HCT116 (cell line): Measurements from ENCODE around the gene DEGS1. TPM values are rescaled to one million over a fixed set of nuclear protein-coding genes. Genes with fewer than 3 reads are reported as not detected.

Experiments used
- ATAC-seq: fragments of 200-7000 bp; cut with Tn5 transposase; 2 replicates; pipeline ENCODE4 v1.9.1; 2020; ENCODE audit warnings: mild to moderate bottlenecking, moderate library complexity
- BruUV-seq: library from RNA; stranded (reverse); fragments of 400-500 nt; replicated peaks from 2 replicates; lab custom pipeline; 2021; lab: Mats Ljungman, UMichigan
- CTCF ChIA-PET: fragments of 300-600 bp; sonication (Branson Sonifier 250); formaldehyde crosslinking; loops from one replicate; lab custom pipeline; 2021; ENCODE audit warnings: antibody characterized with exemption; lab: Charles Lee
- POLR2A ChIA-PET: fragments of 300-600, 350-600 bp; sonication (Branson Sonifier 250); formaldehyde crosslinking; loops from one replicate; lab custom pipeline; 2021; ENCODE audit warnings: antibody characterized with exemption; lab: Charles Lee
- RAD21 ChIA-PET, 2 experiments: fragments of 300-600 bp; sonication (Branson Sonifier 250); formaldehyde crosslinking; loops; one replicate each; lab custom pipeline; 2023; ENCODE audit warnings: low total read pairs in 2 of 2; ENCODE audit not compliant: uncharacterized antibody in 2 of 2, unreplicated experiment in 2 of 2, low non-redundant PET in 1 of 2; lab: Charles Lee
- DNase-seq: peaks from one replicate; pipeline ENCODE4 v3.0.0-alpha.2; 2010; ENCODE audit warnings: low read depth, low spot score
- H2AFZ ChIP-seq: fragments of 200-600 bp; shearing (Covaris generic), sonication (generic); 2 replicates; pipeline ENCODE4 v1.6.1; 2017; ENCODE audit warnings: low read depth, mixed run types, mixed read lengths, antibody characterized with exemption, low read length; ENCODE audit not compliant: poor library complexity, severe bottlenecking
- H3K27ac ChIP-seq: 2 replicates; pipeline ENCODE4 v1.5.1; 2012; ENCODE audit warnings: low read depth, low read length
- H3K27me3 ChIP-seq: fragments of 200-600 bp; sonication (generic); 2 replicates; pipeline ENCODE4 v1.6.1; 2016; ENCODE audit warnings: mixed run types, low read length, mixed read lengths; ENCODE audit not compliant: insufficient read depth
- H3K36me3 ChIP-seq, 2 experiments: fragments of 200-500 bp in 1 of 2; fragments of 200-600 bp in 1 of 2; sonication (Bioruptor generic) in 1 of 2; sonication (generic) in 1 of 2; 2 replicates each; pipeline versions ENCODE4 v1.5.1 to v1.6.1; 2014 to 2016; ENCODE audit warnings: low read length in 2 of 2, inconsistent platforms in 1 of 2, mixed read lengths in 1 of 2, mixed run types in 1 of 2; ENCODE audit not compliant: insufficient read depth in 2 of 2, control insufficient read depth in 1 of 2
- H3K4me1 ChIP-seq, 2 experiments: fragments of 200-600 bp in 1 of 2; sonication (generic) in 1 of 2; 2 replicates each; pipeline versions ENCODE4 v1.5.1 to v1.6.1; 2012 to 2017; ENCODE audit warnings: low read length in 2 of 2, inconsistent platforms in 1 of 2, mild to moderate bottlenecking in 1 of 2, mixed read lengths in 1 of 2, mixed run types in 1 of 2, moderate library complexity in 1 of 2; ENCODE audit not compliant: insufficient read depth in 2 of 2, control insufficient read depth in 1 of 2
- H3K4me2 ChIP-seq: fragments of 200-600 bp; sonication (generic); 2 replicates; pipeline ENCODE4 v1.6.1; 2017; ENCODE audit warnings: mixed run types, low read length, mixed read lengths
- H3K4me3 ChIP-seq, 2 experiments: fragments of 200-600 bp in 1 of 2; sonication (generic) in 1 of 2; replicated peaks in 1 of 2; 2 replicates each; pipeline ENCODE4 v1.5.1; 2011 to 2016; ENCODE audit warnings: low read length in 2 of 2, control low read depth in 1 of 2, low read depth in 1 of 2, mild to moderate bottlenecking in 1 of 2, mixed read lengths in 1 of 2, mixed run types in 1 of 2
- H3K79me2 ChIP-seq: fragments of 200-600 bp; sonication (generic); 2 replicates; pipeline ENCODE4 v1.6.1; 2017; ENCODE audit warnings: mild to moderate bottlenecking, mixed run types, low read length, moderate library complexity, mixed read lengths; ENCODE audit not compliant: insufficient read depth
- H3K9ac ChIP-seq: fragments of 200-600 bp; sonication (generic); 2 replicates; pipeline ENCODE4 v1.6.1; 2016; ENCODE audit warnings: low read length, mixed read lengths
- H3K9me2 ChIP-seq: fragments of 200-600 bp; sonication (generic), shearing (Covaris generic); 2 replicates; pipeline ENCODE4 v1.6.1; 2017; ENCODE audit warnings: mixed run types, mild to moderate bottlenecking, moderate library complexity; ENCODE audit not compliant: insufficient read depth
- H3K9me3 ChIP-seq, 2 experiments: fragments of 200-500 bp in 1 of 2; fragments of 200-600 bp in 1 of 2; sonication (Bioruptor generic) in 1 of 2; sonication (generic) in 1 of 2; 2 replicates each; pipeline ENCODE4 v1.6.1; 2014 to 2017; ENCODE audit warnings: low read length in 2 of 2, mixed read lengths in 2 of 2, inconsistent platforms in 1 of 2, low read depth in 1 of 2, mild to moderate bottlenecking in 1 of 2, mixed run types in 1 of 2, moderate library complexity in 1 of 2; ENCODE audit not compliant: control insufficient read depth in 1 of 2, insufficient read depth in 1 of 2
- H4K20me1 ChIP-seq: fragments of 200-600 bp; sonication (generic), shearing (Covaris generic); 2 replicates; pipeline ENCODE4 v1.6.1; 2017; ENCODE audit warnings: mixed run types, mild to moderate bottlenecking, moderate library complexity; ENCODE audit not compliant: insufficient read depth
- CBX3 ChIP-seq: IDR thresholded peaks from 2 replicates; pipeline ENCODE4 v1.6.1; 2012; ENCODE audit warnings: low read depth
- CEBPB ChIP-seq: IDR thresholded peaks from 2 replicates; pipeline ENCODE4 v1.6.1; 2012; ENCODE audit warnings: low read depth
- ELF1 ChIP-seq: IDR thresholded peaks from 2 replicates; pipeline ENCODE4 v1.6.1; 2012; ENCODE audit warnings: low read depth, borderline replicate concordance
- EZH2 ChIP-seq: fragments of 200-600 bp; sonication (generic); IDR thresholded peaks from 2 replicates; pipeline ENCODE4 v1.6.1; 2017; ENCODE audit warnings: antibody characterized with exemption, mixed run types
- EZH2phosphoT487 ChIP-seq: fragments of 200-600 bp; IDR thresholded peaks from 2 replicates; pipeline ENCODE4 v1.6.1; 2018; ENCODE audit warnings: antibody characterized with exemption, borderline replicate concordance
- POLR2A ChIP-seq: IDR thresholded peaks from 2 replicates; pipeline ENCODE4 v1.7.0; 2011; ENCODE audit warnings: borderline replicate concordance; ENCODE audit not compliant: insufficient read depth, insufficient read length; ENCODE audit errors: extremely low read depth
- POLR2AphosphoS5 ChIP-seq: IDR thresholded peaks from 2 replicates; pipeline ENCODE4 v1.6.1; 2011; ENCODE audit warnings: mild to moderate bottlenecking, low read depth, low read length, moderate library complexity
- SIN3A ChIP-seq: IDR thresholded peaks from 2 replicates; pipeline ENCODE4 v1.6.1; 2012; ENCODE audit warnings: low read depth
- SP1 ChIP-seq: IDR thresholded peaks from 2 replicates; pipeline ENCODE4 v1.6.1; 2012; ENCODE audit warnings: low read depth
- SRF ChIP-seq: IDR thresholded peaks from 2 replicates; pipeline ENCODE4 v1.6.1; 2012; ENCODE audit warnings: low read depth
- YY1 ChIP-seq: IDR thresholded peaks from 2 replicates; pipeline ENCODE4 v1.6.1; 2011; ENCODE audit warnings: low read length, low read depth, moderate library complexity, mild to moderate bottlenecking; ENCODE audit not compliant: insufficient replicate concordance; ENCODE audit errors: extremely low read depth
- ZFX ChIP-seq: fragments of 450-650 bp; IDR thresholded peaks from 2 replicates; pipeline ENCODE4 v1.6.1; 2017
- intact Hi-C: fragments of 100-400 bp; cut with micrococcal nuclease; formaldehyde crosslinking; loops from 2 replicates; pipeline ENCODE4 v1.10.0; 2022
- total RNA-seq: library from RNA; stranded (reverse); gene quantifications from one replicate; pipeline ENCODE4 v1.2.1, GENCODE V29; 2021; ENCODE audit not compliant: unreplicated experiment
- TF ChIP-seq, protein P1 (sequence below), 3 experiments: fragments of 200-600 bp in 1 of 3; sonication (generic) in 1 of 3; IDR thresholded peaks in 2 of 3; conservative IDR thresholded peaks in 1 of 3; 2 replicates each; pipeline ENCODE4 v1.5.1; 2012 to 2017; ENCODE audit warnings: low read depth in 2 of 3, low read length in 2 of 3, antibody characterized with exemption in 1 of 3, borderline replicate concordance in 1 of 3, control low read depth in 1 of 3, mild to moderate bottlenecking in 1 of 3, mixed read lengths in 1 of 3, mixed run types in 1 of 3, moderate library complexity in 1 of 3; ENCODE audit not compliant: insufficient read depth in 1 of 3
- TF ChIP-seq, protein P2 (sequence below): IDR thresholded peaks from 2 replicates; pipeline ENCODE4 v1.6.1; 2012

The DEGS1 gene
- total RNA-seq, 1 experiment from 2014 or later, result 23.1 TPM

DNA sequence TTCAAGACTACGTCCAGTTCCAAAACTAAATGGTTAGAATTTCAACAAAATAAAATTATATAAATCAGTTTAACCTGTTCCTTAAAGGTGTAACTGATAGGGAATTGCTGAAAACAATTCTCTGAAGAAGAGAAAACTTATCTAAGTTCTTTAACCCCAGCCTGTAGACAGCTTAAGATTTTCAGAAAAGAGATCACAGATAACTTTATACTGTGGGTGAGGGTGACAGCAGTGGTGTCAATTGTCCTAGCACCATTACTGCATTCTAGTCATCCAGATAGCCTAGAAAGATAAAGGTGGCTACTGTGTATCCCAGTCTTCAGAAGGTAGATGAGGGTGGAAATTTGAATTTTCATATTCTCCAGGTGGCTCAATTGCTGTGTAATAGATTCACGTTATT, 19.7 kb upstream of the DEGS1 start (continued):
- TF ChIP-seq POLR2AphosphoS5 (no peak), ZFX (no peak), SP1 (no peak), SIN3A (no peak), CBX3 (no peak), POLR2A (no peak), YY1 (no peak), EZH2phosphoT487 (no peak)

DNA sequence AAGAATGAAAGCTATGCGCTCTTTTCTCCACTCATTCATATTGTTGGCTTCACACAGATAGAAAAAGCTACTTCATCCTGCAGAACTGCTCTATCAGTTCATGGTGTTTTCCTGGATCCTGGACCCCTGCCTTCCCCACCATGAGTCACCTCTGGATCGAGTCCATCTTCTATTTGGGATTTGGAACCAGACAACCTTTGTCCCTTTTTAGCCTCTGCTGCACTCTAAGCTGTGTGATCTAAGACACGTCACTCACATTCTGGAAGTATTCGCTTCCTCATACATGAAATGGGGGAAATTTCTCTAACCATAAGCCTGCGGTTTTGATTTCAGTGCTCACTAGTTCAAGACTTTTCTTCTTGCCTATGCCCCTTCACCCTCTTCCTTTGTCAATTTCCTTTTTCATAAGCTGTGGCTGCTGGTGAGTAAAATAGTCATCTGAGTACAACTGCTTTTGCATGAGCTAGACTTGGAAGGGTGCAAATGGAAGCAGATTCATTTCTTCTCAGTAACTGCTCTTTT, 14.1 kb upstream of the DEGS1 start:
- H3K9me3 ChIP-seq, result no peaks in the 10 kb centered on the region
- H3K27me3 ChIP-seq, result no peaks in the 10 kb centered on the region
- no peak overlapping the region for H2AFZ ChIP-seq
- no TSS peak for BruUV-seq
- peaks cover 0 to 7% of the 10 kb centered on the region in 2 experiments; a peak in 1 of 4 replicates for H3K4me1 ChIP-seq
- no peaks in the 10 kb centered on the region for H3K9me2 ChIP-seq
- TF ChIP-seq YY1 (no peak), EZH2 (no peak), POLR2AphosphoS5 (no peak), EZH2phosphoT487 (no peak), ZFX (no peak), ELF1 (no peak), SRF (no peak), SP1 (no peak), CEBPB (no peak), SIN3A (no peak)
- TF ChIP-seq, protein P1, sequence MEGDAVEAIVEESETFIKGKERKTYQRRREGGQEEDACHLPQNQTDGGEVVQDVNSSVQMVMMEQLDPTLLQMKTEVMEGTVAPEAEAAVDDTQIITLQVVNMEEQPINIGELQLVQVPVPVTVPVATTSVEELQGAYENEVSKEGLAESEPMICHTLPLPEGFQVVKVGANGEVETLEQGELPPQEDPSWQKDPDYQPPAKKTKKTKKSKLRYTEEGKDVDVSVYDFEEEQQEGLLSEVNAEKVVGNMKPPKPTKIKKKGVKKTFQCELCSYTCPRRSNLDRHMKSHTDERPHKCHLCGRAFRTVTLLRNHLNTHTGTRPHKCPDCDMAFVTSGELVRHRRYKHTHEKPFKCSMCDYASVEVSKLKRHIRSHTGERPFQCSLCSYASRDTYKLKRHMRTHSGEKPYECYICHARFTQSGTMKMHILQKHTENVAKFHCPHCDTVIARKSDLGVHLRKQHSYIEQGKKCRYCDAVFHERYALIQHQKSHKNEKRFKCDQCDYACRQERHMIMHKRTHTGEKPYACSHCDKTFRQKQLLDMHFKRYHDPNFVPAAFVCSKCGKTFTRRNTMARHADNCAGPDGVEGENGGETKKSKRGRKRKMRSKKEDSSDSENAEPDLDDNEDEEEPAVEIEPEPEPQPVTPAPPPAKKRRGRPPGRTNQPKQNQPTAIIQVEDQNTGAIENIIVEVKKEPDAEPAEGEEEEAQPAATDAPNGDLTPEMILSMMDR (IDR thresholded peaks at IDR 0.05 in 2 of 3, conservative IDR thresholded peaks at IDR 0.05 in 1 of 3; ENCODE audit: borderline replicate concordance in 1 of 3, insufficient read depth in 1 of 3, low read depth in 2 of 3, low read length in 2 of 3), result no peak
- TF ChIP-seq, protein P2, sequence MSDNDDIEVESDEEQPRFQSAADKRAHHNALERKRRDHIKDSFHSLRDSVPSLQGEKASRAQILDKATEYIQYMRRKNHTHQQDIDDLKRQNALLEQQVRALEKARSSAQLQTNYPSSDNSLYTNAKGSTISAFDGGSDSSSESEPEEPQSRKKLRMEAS, result no peak
- H4K20me1 ChIP-seq, result no peaks in the 10 kb centered on the region
- DNase-seq (no peak), ATAC-seq (0 out of 2 replicates have a peak, but pooled peaks have one; percentile 30)
- no peaks in the 10 kb centered on the region for H3K36me3 ChIP-seq
- no peak overlapping the region for H3K27ac ChIP-seq
- no peaks in the 10 kb centered on the region for H3K79me2 ChIP-seq
- no peak overlapping the region for H3K9ac ChIP-seq
- intact Hi-C loops, result no loop called here
- no peak overlapping the region for H3K4me3 ChIP-seq
- peak overlapping the region; percentile 27; the same call in 1 of the 2 replicates for H3K4me2 ChIP-seq
- ChIA-PET CTCF (no interaction called here), RAD21 (interaction anchor here in 1 of 2 experiments (0.5 kb wide), 1 partner anchor 33 kb away, joined by 4 read pairs; no protein-coding TSS in a partner anchor), POLR2A (no interaction called here)
